ENCODE data around the gene PA2G4.
"Not testable (repeated sequence)": the region's sequence is repeated elsewhere in the genome, so short reads cannot be mapped to it uniquely, and the experiment has no call there.

The PA2G4 gene

DNA sequence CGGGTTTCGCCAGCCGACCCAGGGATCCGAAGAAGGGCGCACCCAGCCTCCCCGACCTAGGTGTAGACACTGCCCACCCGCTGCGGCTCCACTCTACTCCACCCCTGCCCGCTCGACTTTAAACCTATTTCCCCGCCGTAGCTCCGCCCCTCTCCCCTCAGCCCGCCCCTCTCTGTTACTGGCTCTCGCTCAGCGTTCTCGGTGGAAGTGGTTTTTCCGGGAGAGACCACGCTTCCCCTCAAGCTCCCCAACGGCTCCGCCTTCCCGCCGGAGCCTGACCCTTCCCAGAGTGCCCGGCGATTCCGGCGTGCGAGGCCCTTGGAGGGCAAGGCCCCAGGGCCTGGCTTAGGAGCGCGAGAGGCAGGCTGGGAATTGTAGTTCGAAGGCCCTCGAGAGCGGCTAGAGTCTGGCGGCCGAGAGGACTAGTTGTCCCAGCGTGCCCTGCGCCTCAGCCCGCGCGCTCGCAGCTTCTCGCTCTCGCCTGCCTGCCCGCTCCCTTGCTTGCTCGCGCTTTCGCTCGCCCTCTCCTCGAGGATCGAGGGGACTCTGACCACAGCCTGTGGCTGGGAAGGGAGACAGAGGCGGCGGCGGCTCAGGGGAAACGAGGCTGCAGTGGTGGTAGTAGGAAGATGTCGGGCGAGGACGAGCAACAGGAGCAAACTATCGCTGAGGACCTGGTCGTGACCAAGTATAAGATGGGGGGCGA, at the start of gene PA2G4:
TSS of gene PA2G4 (plus strand) at position 451 of the 706 bp plus-strand sequence. CDS start at position 630, 179 bp downstream.
- DNase-seq (ENCODE audit: low read depth in 2 of 2, low spot score in 1 of 2) = peak; percentile 88 to 91

- DNase-seq (ENCODE audit: low read depth in 2 of 2, low spot score in 1 of 2) = not testable (repeated sequence)
Observed at GRCh38 chr12:56059964-56060363, 44.4 kb upstream of the PA2G4 start.

DNA sequence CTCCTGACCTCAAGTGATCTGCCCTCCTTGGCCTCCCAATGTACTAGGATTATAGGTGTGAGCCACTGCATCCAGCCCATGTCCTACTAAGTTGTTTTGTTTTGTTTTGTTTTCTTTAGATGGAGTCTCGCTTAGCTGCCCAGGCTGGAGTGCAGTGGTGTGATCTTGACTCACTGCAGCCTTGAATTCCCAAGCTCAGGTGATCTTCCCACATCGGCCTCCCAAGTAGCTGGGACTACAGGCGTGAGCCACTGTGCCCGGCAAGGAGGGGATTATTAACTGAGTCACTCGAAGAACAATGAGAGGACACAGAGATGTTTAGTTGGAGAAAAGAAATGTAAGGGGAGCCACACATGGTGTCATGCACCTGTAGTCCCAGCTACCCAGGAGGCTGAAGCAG, 42.4 kb upstream of the PA2G4 start:
- no peak for DNase-seq (ENCODE audit: low read depth in 2 of 2, low spot score in 1 of 2)

GRCh38 chr12:56062996-56063395, 41.4 kb upstream of the PA2G4 start:
- no peak for DNase-seq (ENCODE audit: low read depth in 2 of 2, low spot score in 1 of 2)

GRCh38 chr12:56071648-56072047, 32.7 kb upstream of the PA2G4 start:
- DNase-seq (ENCODE audit: low read depth in 2 of 2, low spot score in 1 of 2) = no peak

- DNase-seq (ENCODE audit: low read depth in 2 of 2, low spot score in 1 of 2) = no peak
Observed at GRCh38 chr12:56074396-56074795, 30.0 kb upstream of the PA2G4 start.

- DNase-seq (ENCODE audit: low read depth in 2 of 2, low spot score in 1 of 2) = not testable (repeated sequence)
Observed at GRCh38 chr12:56077966-56078365, 26.4 kb upstream of the PA2G4 start.

DNA sequence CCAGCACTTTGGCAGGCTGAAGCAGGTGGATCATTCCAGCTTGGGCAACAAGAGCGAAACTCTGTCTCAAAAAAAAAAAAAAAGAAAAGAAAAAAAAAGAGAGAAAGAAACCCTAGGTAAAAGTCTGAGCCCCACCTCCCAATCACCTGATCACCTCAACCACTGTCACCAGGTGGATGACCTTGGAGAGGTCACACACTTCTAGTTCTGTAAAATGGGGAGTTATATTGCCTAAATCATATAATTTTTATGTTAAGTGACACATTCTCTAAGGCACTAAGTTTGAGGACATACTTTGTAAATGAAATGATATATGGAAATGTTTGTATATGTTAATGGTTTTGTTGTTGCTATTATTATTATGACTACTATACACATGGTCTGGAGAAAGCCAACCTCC, 25.9 kb upstream of the PA2G4 start:
- no peak for DNase-seq (ENCODE audit: low read depth in 2 of 2, low spot score in 1 of 2)

DNA sequence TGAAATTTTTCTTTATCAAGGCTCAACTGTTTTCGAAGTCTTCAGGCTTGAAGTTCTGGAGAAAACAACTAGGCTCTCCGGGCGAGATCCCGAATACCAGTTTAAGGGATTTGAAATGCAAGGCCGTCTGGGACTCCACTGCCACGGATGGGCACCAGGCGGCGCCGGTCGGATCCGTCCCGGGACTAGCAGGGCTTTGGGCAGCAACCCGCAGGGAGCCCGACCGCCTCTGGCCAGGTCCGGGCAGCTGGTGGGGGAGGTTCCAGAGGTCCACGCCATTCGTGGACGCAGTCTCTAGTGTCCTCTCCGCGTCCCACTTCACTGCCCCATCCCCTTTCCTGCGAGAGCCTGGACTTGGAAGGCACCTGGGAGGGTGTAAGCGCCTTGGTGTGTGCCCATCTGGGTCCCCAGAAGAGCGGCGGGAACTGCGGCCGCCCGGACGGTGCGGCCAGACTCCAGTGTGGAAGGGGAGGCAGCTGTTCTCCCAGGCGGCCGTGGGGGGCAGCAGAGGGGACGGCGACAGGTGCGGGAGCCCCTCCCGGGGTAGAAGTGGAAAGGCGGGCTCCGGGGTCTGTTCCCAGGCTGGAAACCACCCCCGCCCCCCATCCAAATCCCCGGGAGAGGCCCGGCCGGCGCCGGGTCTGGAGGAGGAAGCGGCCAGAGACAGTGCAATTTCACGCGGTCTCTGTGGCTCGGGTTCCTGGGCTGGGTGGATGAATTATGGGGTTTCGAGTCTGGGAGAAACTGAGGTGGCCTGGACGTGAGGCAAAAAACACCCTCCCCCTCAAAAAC, 25.2 kb upstream of the PA2G4 start:
- peak in 1 of 2 donors; percentile 27 for DNase-seq (ENCODE audit: low read depth in 2 of 2, low spot score in 1 of 2)

DNA sequence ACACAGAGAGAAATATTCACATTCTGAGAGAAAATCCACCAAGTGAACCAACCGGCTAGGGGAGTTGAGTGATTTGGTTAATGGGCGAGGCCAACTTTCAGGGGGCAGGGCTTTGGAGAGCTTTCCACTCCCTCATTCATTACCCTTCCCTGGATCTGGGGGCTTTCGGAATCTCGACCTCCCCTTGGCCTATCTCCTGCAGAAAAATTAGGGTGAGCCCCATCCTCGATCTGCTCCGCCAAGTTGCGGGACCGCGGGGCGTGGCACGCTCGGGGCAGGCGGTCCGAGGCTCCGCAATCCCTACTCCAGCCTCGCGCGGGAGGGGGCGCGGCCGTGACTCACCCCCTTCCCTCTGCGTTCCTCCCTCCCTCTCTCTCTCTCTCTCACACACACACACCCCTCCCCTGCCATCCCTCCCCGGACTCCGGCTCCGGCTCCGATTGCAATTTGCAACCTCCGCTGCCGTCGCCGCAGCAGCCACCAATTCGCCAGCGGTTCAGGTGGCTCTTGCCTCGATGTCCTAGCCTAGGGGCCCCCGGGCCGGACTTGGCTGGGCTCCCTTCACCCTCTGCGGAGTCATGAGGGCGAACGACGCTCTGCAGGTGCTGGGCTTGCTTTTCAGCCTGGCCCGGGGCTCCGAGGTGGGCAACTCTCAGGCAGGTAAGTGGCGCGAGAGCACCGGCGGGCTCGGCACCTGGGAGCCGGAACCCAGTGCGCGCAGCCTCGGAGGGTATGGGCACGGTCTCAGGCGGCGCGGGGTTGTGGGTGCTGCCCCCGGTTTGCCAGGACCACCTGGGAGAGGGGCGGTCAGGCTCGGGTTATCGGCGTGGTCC, 24.4 kb upstream of the PA2G4 start, which contains the start of gene ERBB3:
TSS of gene ERBB3 (plus strand) at position 443 of the 833 bp plus-strand sequence. CDS start at position 579, 136 bp downstream.
- peak; percentile 35 to 44 for DNase-seq (ENCODE audit: low read depth in 2 of 2, low spot score in 1 of 2)

GRCh38 chr12:56080556-56081138, 23.7 kb upstream of the PA2G4 start:
- no peak for DNase-seq (ENCODE audit: low read depth in 2 of 2, low spot score in 1 of 2)

GRCh38 chr12:56081393-56082347, 22.7 kb upstream of the PA2G4 start:
- no peak for DNase-seq (ENCODE audit: low read depth in 2 of 2, low spot score in 1 of 2)

GRCh38 chr12:56082382-56082781, 22.0 kb upstream of the PA2G4 start:
- DNase-seq (ENCODE audit: low read depth in 2 of 2, low spot score in 1 of 2) = no peak

- no peak for DNase-seq (ENCODE audit: low read depth in 2 of 2, low spot score in 1 of 2)
Observed at GRCh38 chr12:56082967-56083366, 21.4 kb upstream of the PA2G4 start.

DNA sequence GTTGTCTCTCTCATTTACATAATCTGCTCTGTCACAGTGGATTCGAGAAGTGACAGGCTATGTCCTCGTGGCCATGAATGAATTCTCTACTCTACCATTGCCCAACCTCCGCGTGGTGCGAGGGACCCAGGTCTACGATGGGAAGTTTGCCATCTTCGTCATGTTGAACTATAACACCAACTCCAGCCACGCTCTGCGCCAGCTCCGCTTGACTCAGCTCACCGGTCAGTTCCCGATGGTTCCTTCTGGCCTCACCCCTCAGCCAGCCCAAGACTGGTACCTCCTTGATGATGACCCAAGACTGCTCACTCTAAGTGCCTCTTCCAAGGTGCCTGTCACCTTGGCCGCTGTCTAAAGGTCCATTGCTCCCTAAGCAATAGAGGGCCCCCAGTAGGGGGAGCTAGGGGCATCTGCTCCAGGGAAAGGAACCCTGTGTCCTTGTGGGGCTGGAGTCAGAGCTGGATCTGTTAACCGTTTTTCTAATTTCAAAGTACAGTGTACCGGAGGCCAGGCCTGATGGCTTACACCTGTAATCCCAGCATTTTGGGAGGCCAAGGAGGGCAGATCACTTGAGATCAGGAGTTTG, 19.3 kb upstream of the PA2G4 start:
- DNase-seq (ENCODE audit: low read depth in 2 of 2, low spot score in 1 of 2) = no peak

DNA sequence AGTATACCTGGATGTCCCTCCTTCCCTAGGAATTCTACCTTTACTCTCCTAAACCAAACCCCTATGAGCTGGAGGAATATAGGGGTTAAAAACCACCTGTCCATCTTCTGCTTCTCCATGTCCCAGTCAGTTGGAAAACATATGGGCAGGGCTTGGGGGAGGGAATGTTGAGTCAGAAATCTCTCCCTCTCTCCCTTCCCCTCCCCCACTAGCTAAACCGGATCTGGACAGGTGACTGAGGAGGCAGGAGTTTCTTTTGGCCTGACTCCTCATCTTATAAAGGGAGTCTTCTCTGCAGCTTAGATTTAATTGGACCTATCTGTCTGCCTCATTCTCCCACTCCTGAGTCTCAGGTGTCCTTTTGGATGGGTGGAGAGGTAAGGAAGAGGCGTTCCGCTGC, 18.3 kb upstream of the PA2G4 start:
- DNase-seq (ENCODE audit: low read depth in 2 of 2, low spot score in 1 of 2) = no peak

DNA sequence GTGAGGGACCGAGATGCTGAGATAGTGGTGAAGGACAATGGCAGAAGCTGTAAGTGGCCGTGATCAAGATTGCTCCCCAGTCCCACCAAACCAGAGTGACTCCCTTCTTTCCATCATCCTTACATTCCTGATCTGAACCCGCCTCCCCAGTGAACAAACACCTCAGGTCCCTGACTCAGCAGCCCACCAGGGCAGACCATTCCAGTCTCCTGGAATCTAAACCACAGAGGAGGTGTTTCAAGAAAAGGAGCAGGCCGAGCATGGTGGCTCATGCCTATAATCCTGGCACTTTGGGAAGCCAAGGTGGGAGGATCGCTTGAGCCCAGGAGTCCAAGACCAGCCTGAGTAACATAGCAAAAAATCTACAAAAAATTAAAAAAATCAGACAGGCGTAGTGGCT, 17.8 kb upstream of the PA2G4 start:
- no peak for DNase-seq (ENCODE audit: low read depth in 2 of 2, low spot score in 1 of 2)

GRCh38 chr12:56087220-56087619, 17.1 kb upstream of the PA2G4 start:
- no peak for DNase-seq (ENCODE audit: low read depth in 2 of 2, low spot score in 1 of 2)

DNA sequence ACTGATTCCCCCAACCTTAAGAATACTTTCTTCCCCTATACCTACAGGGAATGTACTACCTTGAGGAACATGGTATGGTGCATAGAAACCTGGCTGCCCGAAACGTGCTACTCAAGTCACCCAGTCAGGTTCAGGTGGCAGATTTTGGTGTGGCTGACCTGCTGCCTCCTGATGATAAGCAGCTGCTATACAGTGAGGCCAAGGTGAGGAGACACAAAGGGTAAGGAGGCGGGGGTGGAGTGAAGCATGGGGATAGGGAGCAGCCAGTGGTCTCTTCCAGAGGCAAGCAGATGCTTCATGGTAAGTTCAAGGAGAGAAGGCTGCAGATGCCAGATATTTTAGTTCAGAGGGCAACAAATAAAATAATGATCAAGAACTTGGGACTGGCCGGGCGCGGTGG, 6.6 kb upstream of the PA2G4 start:
- no peak for DNase-seq (ENCODE audit: low read depth in 2 of 2, low spot score in 1 of 2)

DNA sequence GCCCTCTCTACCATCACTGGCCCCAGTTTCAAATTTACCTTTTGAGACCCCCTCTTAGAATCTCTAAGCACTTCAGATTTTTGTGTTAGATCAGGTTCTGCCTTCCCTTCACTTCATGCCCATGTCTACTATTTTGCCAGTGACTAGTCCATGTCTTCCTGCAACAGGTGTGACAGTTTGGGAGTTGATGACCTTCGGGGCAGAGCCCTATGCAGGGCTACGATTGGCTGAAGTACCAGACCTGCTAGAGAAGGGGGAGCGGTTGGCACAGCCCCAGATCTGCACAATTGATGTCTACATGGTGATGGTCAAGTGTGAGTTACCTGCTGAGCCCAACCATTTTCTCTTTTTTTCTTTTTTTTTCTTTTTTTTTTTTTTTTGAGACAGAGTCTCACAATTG, 5.8 kb upstream of the PA2G4 start:
- no peak for DNase-seq (ENCODE audit: low read depth in 2 of 2, low spot score in 1 of 2)

Data from stimulated activated CD8-positive, alpha-beta memory T cell treated with anti-CD3 and anti-CD28 coated beads, Interleukin-4, amount 100 ng/mL, for 1 hour (primary cell).